Measurements from ENCODE around the gene GPATCH3.

DNA sequence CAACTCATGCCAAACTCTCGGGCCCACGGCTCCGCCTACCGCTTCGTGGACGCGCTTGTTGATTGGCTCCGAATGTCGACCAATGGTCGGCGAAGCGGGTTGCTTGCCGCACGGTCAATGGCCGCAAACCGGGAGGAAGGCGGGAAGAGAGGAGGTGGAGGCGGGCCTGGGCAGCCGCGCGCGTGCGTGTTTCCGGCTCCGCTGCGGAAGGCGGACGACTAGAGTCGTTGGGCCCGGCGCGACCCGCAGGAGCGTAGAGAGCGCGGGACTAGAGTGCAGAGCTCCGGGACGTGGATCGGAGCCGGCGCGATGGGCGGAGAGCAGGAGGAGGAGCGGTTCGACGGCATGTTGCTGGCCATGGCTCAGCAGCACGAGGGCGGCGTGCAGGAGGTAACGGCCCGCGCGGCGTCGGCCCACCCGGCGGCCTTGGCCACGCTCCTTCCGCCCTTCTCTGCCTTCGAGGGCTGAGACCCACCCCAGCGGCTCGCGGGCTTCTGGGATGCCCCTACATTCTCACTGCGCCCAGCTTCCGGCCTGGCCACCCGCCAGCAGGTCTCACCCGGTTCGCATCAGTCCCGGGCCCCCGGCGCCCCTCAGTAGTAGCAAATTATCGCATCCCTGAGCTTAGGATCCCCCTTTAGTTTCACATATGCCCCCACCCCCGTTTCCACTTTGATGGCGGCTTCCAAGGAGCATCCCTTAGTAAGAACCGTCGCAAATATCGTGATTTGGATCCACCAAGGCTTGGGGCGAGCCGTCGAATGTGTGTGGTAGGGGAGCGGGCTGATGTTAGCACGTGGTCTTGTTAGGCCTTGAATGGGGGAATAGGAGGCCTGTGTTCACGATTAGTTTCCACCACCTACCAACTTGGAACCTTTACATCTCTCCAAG lies 21.5 kb upstream of the GPATCH3 start, which contains the start of gene NUDC:
- TF ChIP-seq POLR2A (IDR thresholded peaks at IDR 0.05; ENCODE audit: control extremely low read depth in 1 of 2, low read depth in 2 of 2, low read length in 2 of 2) (peak; percentile 66 to 94), SP2 (IDR thresholded peaks at IDR 0.05; ENCODE audit: low read length) (peak; percentile 39; the same call in 1 of the 2 replicates), HDAC2 (IDR thresholded peaks at IDR 0.05; ENCODE audit: borderline replicate concordance in 1 of 2, low read depth in 2 of 2, low read length in 2 of 2) (peak; percentile 64 to 85; a peak in 2 of 4 replicates), ZNF274 (IDR thresholded peaks at IDR 0.05; ENCODE audit: borderline replicate concordance, extremely low read depth, low read length) (no peak), EZH2 (IDR thresholded peaks at IDR 0.05; ENCODE audit: low read depth, low read length, severe bottlenecking) (no peak), POLR2AphosphoS5 (IDR thresholded peaks at IDR 0.05; ENCODE audit: low read depth, low read length) (peak; percentile 69), TAF1 (IDR thresholded peaks at IDR 0.05; ENCODE audit: low read depth, low read length) (peak; percentile 78), EP300 (IDR thresholded peaks at IDR 0.05; ENCODE audit: borderline replicate concordance in 1 of 2, low read depth in 2 of 2, low read length in 2 of 2) (no peak), MAFK (IDR thresholded peaks at IDR 0.05; ENCODE audit: low read depth, low read length) (no peak)
- TF ChIP-seq, protein P1, sequence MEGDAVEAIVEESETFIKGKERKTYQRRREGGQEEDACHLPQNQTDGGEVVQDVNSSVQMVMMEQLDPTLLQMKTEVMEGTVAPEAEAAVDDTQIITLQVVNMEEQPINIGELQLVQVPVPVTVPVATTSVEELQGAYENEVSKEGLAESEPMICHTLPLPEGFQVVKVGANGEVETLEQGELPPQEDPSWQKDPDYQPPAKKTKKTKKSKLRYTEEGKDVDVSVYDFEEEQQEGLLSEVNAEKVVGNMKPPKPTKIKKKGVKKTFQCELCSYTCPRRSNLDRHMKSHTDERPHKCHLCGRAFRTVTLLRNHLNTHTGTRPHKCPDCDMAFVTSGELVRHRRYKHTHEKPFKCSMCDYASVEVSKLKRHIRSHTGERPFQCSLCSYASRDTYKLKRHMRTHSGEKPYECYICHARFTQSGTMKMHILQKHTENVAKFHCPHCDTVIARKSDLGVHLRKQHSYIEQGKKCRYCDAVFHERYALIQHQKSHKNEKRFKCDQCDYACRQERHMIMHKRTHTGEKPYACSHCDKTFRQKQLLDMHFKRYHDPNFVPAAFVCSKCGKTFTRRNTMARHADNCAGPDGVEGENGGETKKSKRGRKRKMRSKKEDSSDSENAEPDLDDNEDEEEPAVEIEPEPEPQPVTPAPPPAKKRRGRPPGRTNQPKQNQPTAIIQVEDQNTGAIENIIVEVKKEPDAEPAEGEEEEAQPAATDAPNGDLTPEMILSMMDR (IDR thresholded peaks at IDR 0.05; ENCODE audit: control extremely low read depth in 1 of 3, insufficient read depth in 1 of 3, low read depth in 1 of 3, low read length in 3 of 3) = no peak
- TF ChIP-seq, protein P2, sequence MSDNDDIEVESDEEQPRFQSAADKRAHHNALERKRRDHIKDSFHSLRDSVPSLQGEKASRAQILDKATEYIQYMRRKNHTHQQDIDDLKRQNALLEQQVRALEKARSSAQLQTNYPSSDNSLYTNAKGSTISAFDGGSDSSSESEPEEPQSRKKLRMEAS (IDR thresholded peaks at IDR 0.05) = peak; percentile 93
- TF ChIP-seq, protein P3, sequence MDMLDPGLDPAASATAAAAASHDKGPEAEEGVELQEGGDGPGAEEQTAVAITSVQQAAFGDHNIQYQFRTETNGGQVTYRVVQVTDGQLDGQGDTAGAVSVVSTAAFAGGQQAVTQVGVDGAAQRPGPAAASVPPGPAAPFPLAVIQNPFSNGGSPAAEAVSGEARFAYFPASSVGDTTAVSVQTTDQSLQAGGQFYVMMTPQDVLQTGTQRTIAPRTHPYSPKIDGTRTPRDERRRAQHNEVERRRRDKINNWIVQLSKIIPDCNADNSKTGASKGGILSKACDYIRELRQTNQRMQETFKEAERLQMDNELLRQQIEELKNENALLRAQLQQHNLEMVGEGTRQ (IDR thresholded peaks at IDR 0.05; ENCODE audit: low read length) = no peak

Measured in H1 (cell line).